Fibroblast of lung (primary cell): ENCODE measurements around the gene ACOT7. TPM values are rescaled to one million over a fixed set of nuclear protein-coding genes. Genes with fewer than 3 reads are reported as not detected.
A peak's percentile ranks its signal among the peaks of the same experiment; 100 is the strongest.

Source experiments
- DNase-seq, 2 donors: peaks; one replicate each; pipeline versions ENCODE4 v3.0.0 to v3.0.0-alpha.2; 2010; ENCODE audit warnings: low read depth in 2 of 2
- H2AFZ ChIP-seq: 2 replicates; pipeline ENCODE4 v1.5.1; 2012; ENCODE audit warnings: low read length, control low read depth, inconsistent platforms
- H3K27ac ChIP-seq: 2 replicates; pipeline ENCODE4 v1.5.1; 2011; ENCODE audit warnings: low read length, control low read depth; ENCODE audit not compliant: insufficient read depth
- H3K27me3 ChIP-seq: 2 replicates; pipeline ENCODE4 v1.5.1; 2011; ENCODE audit warnings: mild to moderate bottlenecking, low read length; ENCODE audit not compliant: control insufficient read depth, insufficient read depth
- H3K36me3 ChIP-seq: 2 replicates; pipeline ENCODE4 v1.5.1; 2011; ENCODE audit warnings: low read length; ENCODE audit not compliant: control insufficient read depth, insufficient read depth
- H3K4me1 ChIP-seq: 2 replicates; pipeline ENCODE4 v1.5.1; 2011; ENCODE audit warnings: low read length; ENCODE audit not compliant: control insufficient read depth, insufficient read depth; ENCODE audit errors: extremely low read depth
- H3K4me2 ChIP-seq: 2 replicates; pipeline ENCODE4 v1.5.1; 2011; ENCODE audit warnings: low read length, control low read depth; ENCODE audit not compliant: insufficient read depth; ENCODE audit errors: extremely low read depth
- H3K4me3 ChIP-seq, 4 experiments: fragments of 200-600 bp in 1 of 4; sonication (generic) in 1 of 4; replicated peaks in 1 of 4; 2 replicates each; pipeline ENCODE4 v1.5.1; 2011 to 2016; ENCODE audit warnings: low read length in 4 of 4, low read depth in 3 of 4, mild to moderate bottlenecking in 3 of 4, control low read depth in 2 of 4, inconsistent platforms in 1 of 4, mixed read lengths in 1 of 4; ENCODE audit not compliant: insufficient read depth in 1 of 4; ENCODE audit errors: control extremely low read depth in 1 of 4
- H3K79me2 ChIP-seq: 2 replicates; pipeline ENCODE4 v1.5.1; 2012; ENCODE audit warnings: mild to moderate bottlenecking, low read length, inconsistent platforms; ENCODE audit not compliant: control insufficient read depth, insufficient read depth
- H3K9ac ChIP-seq: 2 replicates; pipeline ENCODE4 v1.5.1; 2011; ENCODE audit warnings: mild to moderate bottlenecking, low read length, control low read depth; ENCODE audit not compliant: insufficient read depth
- H3K9me3 ChIP-seq: 2 replicates; pipeline ENCODE4 v1.5.1; 2012; ENCODE audit warnings: low read depth, low read length; ENCODE audit not compliant: control insufficient read depth, insufficient read depth
- H4K20me1 ChIP-seq: 2 replicates; pipeline ENCODE4 v1.5.1; 2011; ENCODE audit warnings: low read length; ENCODE audit not compliant: control insufficient read depth, insufficient read depth; ENCODE audit errors: extremely low read depth
- CTCF ChIP-seq, 2 donors: IDR thresholded peaks in 1 of 2; conservative IDR thresholded peaks in 1 of 2; 1 replicate in 1 of 2; 2 replicates in 1 of 2; pipeline ENCODE4 v1.5.1; 2011 to 2012; ENCODE audit warnings: low read length in 2 of 2, control low read depth in 1 of 2, inconsistent platforms in 1 of 2, low read depth in 1 of 2, mild to moderate bottlenecking in 1 of 2
- EZH2 ChIP-seq: IDR thresholded peaks from 2 replicates; pipeline ENCODE4 v1.5.1; 2012; ENCODE audit warnings: low read length, control low read depth, mild to moderate bottlenecking; ENCODE audit errors: missing control alignments
- polyA plus RNA-seq, 2 donors: library from polyadenylated mRNA; depleted of rRNA in 1 of 2; stranded (reverse) in 1 of 2; unstranded in 1 of 2; fragments of >200 nt; gene quantifications; 2 replicates each; pipeline ENCODE4 v1.2.1, GENCODE V29; 2011 to 2012; ENCODE audit warnings: missing spikeins in 1 of 2
- total RNA-seq: library from RNA; depleted of rRNA; stranded (reverse); fragments of >200 nt; gene quantifications from 2 replicates; pipeline ENCODE4 v1.2.1, GENCODE V29; 2014

The ACOT7 gene
- total and polyA plus RNA-seq, 2 donors (not counting 1 experiment from before 2014, with no cell fraction given), result 50.7 to 58.0 TPM

- Histone ChIP-seq H3K9ac (no peak overlapping the region), H3K27ac (peak overlapping the region; percentile 58), H3K79me2 (no peaks in the 10 kb centered on the region), H3K27me3 (no peaks in the 10 kb centered on the region), H3K4me1 (peaks cover 9% of the 10 kb centered on the region), H2AFZ (no peak overlapping the region), H4K20me1 (no peaks in the 10 kb centered on the region), H3K4me2 (peak overlapping the region; percentile 63), H3K36me3 (peaks cover 4% of the 10 kb centered on the region), H3K4me3 (no peak overlapping the region), H3K9me3 (no peaks in the 10 kb centered on the region)
- DNase-seq, result peak; percentile 86 to 88
- no peak for TF ChIP-seq EZH2
- TF ChIP-seq CTCF (conservative IDR thresholded peaks at IDR 0.05 in 1 of 2, IDR thresholded peaks at IDR 0.05 in 1 of 2; ENCODE audit: low read depth in 1 of 2, low read length in 2 of 2), result no peak
Measured at GRCh38 chr1:6330410-6330911, 63.1 kb downstream of the ACOT7 start.

- Histone ChIP-seq H3K4me1 (peaks cover 9% of the 10 kb centered on the region), H3K27me3 (no peaks in the 10 kb centered on the region), H3K9me3 (no peaks in the 10 kb centered on the region), H3K9ac (no peak overlapping the region), H3K4me3 (no peak overlapping the region), H3K79me2 (no peaks in the 10 kb centered on the region), H3K36me3 (peaks cover 4% of the 10 kb centered on the region), H3K27ac (peak overlapping the region; percentile 58), H2AFZ (no peak overlapping the region), H3K4me2 (peak overlapping the region; percentile 63), H4K20me1 (no peaks in the 10 kb centered on the region)
- DNase-seq, result peak; percentile 63 to 74
- TF ChIP-seq EZH2 (no peak), CTCF (conservative IDR thresholded peaks at IDR 0.05 in 1 of 2, IDR thresholded peaks at IDR 0.05 in 1 of 2; ENCODE audit: low read depth in 1 of 2, low read length in 2 of 2) (no peak)
Measured at GRCh38 chr1:6329851-6330250, 63.7 kb downstream of the ACOT7 start.

- TF ChIP-seq EZH2 (no peak), CTCF (conservative IDR thresholded peaks at IDR 0.05 in 1 of 2, IDR thresholded peaks at IDR 0.05 in 1 of 2; ENCODE audit: low read depth in 1 of 2, low read length in 2 of 2) (no peak)
- Histone ChIP-seq H3K36me3 (peaks cover 4% of the 10 kb centered on the region), H4K20me1 (no peaks in the 10 kb centered on the region), H3K4me2 (peak overlapping the region; percentile 56), H2AFZ (no peak overlapping the region), H3K4me1 (peaks cover 9% of the 10 kb centered on the region), H3K9me3 (no peaks in the 10 kb centered on the region), H3K9ac (no peak overlapping the region), H3K4me3 (no peak overlapping the region), H3K27me3 (no peaks in the 10 kb centered on the region), H3K27ac (no peak overlapping the region), H3K79me2 (no peaks in the 10 kb centered on the region)
- DNase-seq, result peak; percentile 36 to 50
Measured at GRCh38 chr1:6329396-6329795, 64.2 kb downstream of the ACOT7 start.
